Stomach smooth muscle (tissue), 2 donors: ENCODE data around the gene SNX17.
A peak's percentile ranks its signal among the peaks of the same experiment; 100 is the strongest.
"Not testable (repeated sequence)": the region's sequence is repeated elsewhere in the genome, so short reads cannot be mapped to it uniquely, and the experiment has no call there.

Source experiments
- H3K27ac ChIP-seq: one replicate; pipeline ENCODE4 v1.7.0; 2013; ENCODE audit warnings: mild to moderate bottlenecking, low read length, inconsistent platforms
- H3K27me3 ChIP-seq, 2 donors: one replicate each; pipeline ENCODE4 v1.7.0; 2013; ENCODE audit warnings: low read length in 2 of 2; ENCODE audit not compliant: insufficient read depth in 2 of 2, control insufficient read depth in 1 of 2
- H3K36me3 ChIP-seq, 2 donors: one replicate each; pipeline ENCODE4 v1.7.0; 2013; ENCODE audit warnings: low read length in 2 of 2; ENCODE audit not compliant: control insufficient read depth in 2 of 2, insufficient read depth in 2 of 2
- H3K4me1 ChIP-seq: one replicate; pipeline ENCODE4 v1.7.0; 2013; ENCODE audit warnings: low read length; ENCODE audit not compliant: control insufficient read depth, insufficient read depth
- H3K4me3 ChIP-seq, 2 donors: one replicate each; pipeline ENCODE4 v1.7.0; 2013; ENCODE audit warnings: low read length in 2 of 2
- H3K9ac ChIP-seq, 2 donors: one replicate each; pipeline ENCODE4 v1.7.0; 2013; ENCODE audit warnings: low read length in 2 of 2, mild to moderate bottlenecking in 1 of 2
- H3K9me3 ChIP-seq, 2 donors: one replicate each; pipeline ENCODE4 v1.7.0; 2013; ENCODE audit warnings: low read length in 2 of 2; ENCODE audit not compliant: control insufficient read depth in 2 of 2
- donor health status: healthy.
- donor health status: Pancreatic carcinoma.

Gene SNX17

GRCh38 chr2:27407798-27408491 lies 37.5 kb downstream of the SNX17 start:
- Histone ChIP-seq H3K36me3 (no peaks in the 10 kb centered on the region), H3K4me3 (peak overlapping the region; percentile 89 to 93), H3K4me1 (peaks cover 12% of the 10 kb centered on the region), H3K9me3 (no peaks in the 10 kb centered on the region), H3K27ac (no peak overlapping the region), H3K9ac (peak overlapping the region; percentile 84 to 94), H3K27me3 (no peaks in the 10 kb centered on the region)

- Histone ChIP-seq H3K36me3 (no peaks in the 10 kb centered on the region), H3K27me3 (no peaks in the 10 kb centered on the region), H3K4me1 (peaks cover 12% of the 10 kb centered on the region), H3K27ac (peak overlapping the region; percentile 69), H3K9me3 (no peaks in the 10 kb centered on the region), H3K4me3 (peak overlapping the region; percentile 89 to 93), H3K9ac (peak overlapping the region; percentile 84 to 94)
Observed at GRCh38 chr2:27408601-27409320, 38.3 kb downstream of the SNX17 start.

GRCh38 chr2:27409321-27410073 lies 39.1 kb downstream of the SNX17 start, which contains the start of gene PPM1G:
PPM1G (minus strand) TSS chr2:27409591; CDS start chr2:27409422, 169 bp downstream.
- peaks cover 12% of the 10 kb centered on the region for H3K4me1 ChIP-seq
- peak within 1 kb of the TSS; percentile 93 to 94 for H3K4me3 ChIP-seq
- H3K27ac ChIP-seq, result peak within 1 kb of the TSS; percentile 86
- no peaks in the 10 kb centered on the region for H3K27me3 ChIP-seq
- peak within 1 kb of the TSS; percentile 93 to 96 for H3K9ac ChIP-seq
- H3K9me3 ChIP-seq, result no peaks in the 10 kb centered on the region
- H3K36me3 ChIP-seq, result no peaks in the 10 kb centered on the region

- Histone ChIP-seq H3K4me3 (no peak overlapping the region), H3K4me1 (peaks cover 12% of the 10 kb centered on the region), H3K9me3 (no peaks in the 10 kb centered on the region), H3K9ac (no peak overlapping the region), H3K27ac (no peak overlapping the region), H3K27me3 (no peaks in the 10 kb centered on the region), H3K36me3 (no peaks in the 10 kb centered on the region)
Observed at GRCh38 chr2:27412419-27413152, 42.2 kb downstream of the SNX17 start.

GRCh38 chr2:27416151-27416550 lies 45.7 kb downstream of the SNX17 start:
- no peaks in the 10 kb centered on the region for H3K27me3 ChIP-seq
- H3K4me3 ChIP-seq, result no peak overlapping the region
- H3K9ac ChIP-seq, result no peak overlapping the region
- no peaks in the 10 kb centered on the region for H3K36me3 ChIP-seq
- H3K27ac ChIP-seq, result no peak overlapping the region
- H3K4me1 ChIP-seq, result no peaks in the 10 kb centered on the region
- H3K9me3 ChIP-seq, result no peaks in the 10 kb centered on the region

- Histone ChIP-seq H3K36me3 (no peaks in the 10 kb centered on the region), H3K9ac (no peak overlapping the region), H3K4me1 (no peaks in the 10 kb centered on the region), H3K27ac (no peak overlapping the region), H3K4me3 (no peak overlapping the region), H3K27me3 (no peaks in the 10 kb centered on the region), H3K9me3 (no peaks in the 10 kb centered on the region)
Observed at GRCh38 chr2:27420996-27421395, 50.6 kb downstream of the SNX17 start.

GRCh38 chr2:27421660-27422250 lies 51.3 kb downstream of the SNX17 start:
- H3K27ac ChIP-seq, result no peak overlapping the region
- no peaks in the 10 kb centered on the region for H3K9me3 ChIP-seq
- no peaks in the 10 kb centered on the region for H3K36me3 ChIP-seq
- H3K27me3 ChIP-seq, result no peaks in the 10 kb centered on the region
- no peaks in the 10 kb centered on the region for H3K4me1 ChIP-seq
- H3K4me3 ChIP-seq, result no peak overlapping the region
- no peak overlapping the region for H3K9ac ChIP-seq

- Histone ChIP-seq H3K36me3 (no peaks in the 10 kb centered on the region), H3K9ac (no peak overlapping the region), H3K9me3 (no peaks in the 10 kb centered on the region), H3K27me3 (no peaks in the 10 kb centered on the region), H3K4me1 (peaks cover 4% of the 10 kb centered on the region), H3K27ac (no peak overlapping the region), H3K4me3 (no peak overlapping the region)
Observed at GRCh38 chr2:27422958-27423357, 52.5 kb downstream of the SNX17 start.

- not testable (repeated sequence) for H3K9ac ChIP-seq, H3K9me3 ChIP-seq, H3K27ac ChIP-seq, H3K4me3 ChIP-seq, H3K27me3 ChIP-seq, H3K36me3 ChIP-seq
- H3K4me1 ChIP-seq, result peaks cover 14% of the 10 kb centered on the region
Observed at GRCh38 chr2:27425039-27425438, 54.6 kb downstream of the SNX17 start.
